ENCODE measurements around the gene ACCS.

DNA sequence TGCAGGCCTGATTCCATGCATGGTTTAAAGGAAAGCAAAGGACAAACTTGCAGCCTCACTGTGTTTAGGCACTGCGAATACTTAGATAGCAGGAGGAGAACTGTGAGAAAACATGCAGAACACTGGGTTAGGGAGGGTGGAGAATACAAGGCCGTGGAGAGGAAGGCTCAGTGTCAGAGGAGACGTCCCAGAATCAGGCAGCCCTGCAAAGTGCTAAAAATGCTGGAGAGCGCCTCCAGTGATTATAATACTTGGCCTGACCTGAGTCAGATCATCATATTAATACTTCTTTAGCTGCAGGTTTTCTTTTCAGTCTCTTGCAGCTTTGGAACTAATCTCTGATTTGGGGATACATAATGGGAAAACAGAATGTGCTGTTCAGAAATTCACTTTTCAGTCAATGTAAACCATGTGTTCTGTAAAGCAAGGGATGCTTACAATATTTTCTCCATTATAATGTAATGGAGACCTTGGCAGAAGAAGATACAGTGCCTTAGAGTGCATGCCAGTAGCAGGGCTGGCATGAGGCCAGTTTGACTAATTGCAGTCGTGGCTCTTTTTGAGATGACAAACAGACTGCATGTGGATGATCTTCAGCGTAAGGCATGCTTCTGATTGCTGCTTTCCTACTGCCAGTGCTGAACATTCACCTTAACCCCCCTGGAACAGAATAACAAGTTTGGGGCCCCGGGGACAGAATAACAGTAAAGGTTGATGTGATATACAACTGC, 46.2 kb downstream of the ACCS start:
- TF ChIP-seq POLR2A (IDR thresholded peaks at IDR 0.05) = no peak
- TF ChIP-seq, protein P1, sequence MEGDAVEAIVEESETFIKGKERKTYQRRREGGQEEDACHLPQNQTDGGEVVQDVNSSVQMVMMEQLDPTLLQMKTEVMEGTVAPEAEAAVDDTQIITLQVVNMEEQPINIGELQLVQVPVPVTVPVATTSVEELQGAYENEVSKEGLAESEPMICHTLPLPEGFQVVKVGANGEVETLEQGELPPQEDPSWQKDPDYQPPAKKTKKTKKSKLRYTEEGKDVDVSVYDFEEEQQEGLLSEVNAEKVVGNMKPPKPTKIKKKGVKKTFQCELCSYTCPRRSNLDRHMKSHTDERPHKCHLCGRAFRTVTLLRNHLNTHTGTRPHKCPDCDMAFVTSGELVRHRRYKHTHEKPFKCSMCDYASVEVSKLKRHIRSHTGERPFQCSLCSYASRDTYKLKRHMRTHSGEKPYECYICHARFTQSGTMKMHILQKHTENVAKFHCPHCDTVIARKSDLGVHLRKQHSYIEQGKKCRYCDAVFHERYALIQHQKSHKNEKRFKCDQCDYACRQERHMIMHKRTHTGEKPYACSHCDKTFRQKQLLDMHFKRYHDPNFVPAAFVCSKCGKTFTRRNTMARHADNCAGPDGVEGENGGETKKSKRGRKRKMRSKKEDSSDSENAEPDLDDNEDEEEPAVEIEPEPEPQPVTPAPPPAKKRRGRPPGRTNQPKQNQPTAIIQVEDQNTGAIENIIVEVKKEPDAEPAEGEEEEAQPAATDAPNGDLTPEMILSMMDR (IDR thresholded peaks at IDR 0.05) = no peak
